ENCODE results near the gene KSR1.

The KSR1 gene

GRCh38 chr17:27569884-27570577 is 113.8 kb downstream of the KSR1 start:
- no peak for DNase-seq (ENCODE audit: low read depth)

GRCh38 chr17:27570578-27570914 is 114.3 kb downstream of the KSR1 start:
- no peak for DNase-seq (ENCODE audit: low read depth)

GRCh38 chr17:27571563-27572352 is 115.5 kb downstream of the KSR1 start:
- DNase-seq (ENCODE audit: low read depth) = no peak

- no peak for DNase-seq (ENCODE audit: low read depth)
These were observed 116.4 kb downstream of the KSR1 start for GRCh38 chr17:27572665-27573064.

- DNase-seq (ENCODE audit: low read depth) = no peak
These were observed 117.3 kb downstream of the KSR1 start for GRCh38 chr17:27573548-27573947.

GRCh38 chr17:27573971-27574525 is 117.8 kb downstream of the KSR1 start:
- DNase-seq (ENCODE audit: low read depth) = peak; percentile 60

GRCh38 chr17:27575096-27575911 is 119.1 kb downstream of the KSR1 start:
- no peak for DNase-seq (ENCODE audit: low read depth)

GRCh38 chr17:27575912-27576252 is 119.6 kb downstream of the KSR1 start:
- no peak for DNase-seq (ENCODE audit: low read depth)

- DNase-seq (ENCODE audit: low read depth) = no peak
These were observed 120.3 kb downstream of the KSR1 start for GRCh38 chr17:27576477-27577083.

- DNase-seq (ENCODE audit: low read depth) = peak; percentile 29
These were observed 121.0 kb downstream of the KSR1 start for GRCh38 chr17:27577121-27577761.

GRCh38 chr17:27577884-27578717 is 121.9 kb downstream of the KSR1 start:
- DNase-seq (ENCODE audit: low read depth) = no peak

GRCh38 chr17:27578718-27579085 is 122.5 kb downstream of the KSR1 start:
- DNase-seq (ENCODE audit: low read depth) = no peak

- DNase-seq (ENCODE audit: low read depth) = no peak
These were observed 123.1 kb downstream of the KSR1 start for GRCh38 chr17:27579304-27579703.

GRCh38 chr17:27579897-27580321 is 123.7 kb downstream of the KSR1 start:
- no peak for DNase-seq (ENCODE audit: low read depth)

GRCh38 chr17:27581016-27581415 is 124.8 kb downstream of the KSR1 start:
- no peak for DNase-seq (ENCODE audit: low read depth)

- DNase-seq (ENCODE audit: low read depth) = no peak
These were observed 126.4 kb downstream of the KSR1 start for GRCh38 chr17:27582696-27583095.

- no peak for DNase-seq (ENCODE audit: low read depth)
These were observed 129.0 kb downstream of the KSR1 start for GRCh38 chr17:27585153-27585681.

GRCh38 chr17:27585792-27586191 is 129.5 kb downstream of the KSR1 start:
- DNase-seq (ENCODE audit: low read depth) = no peak

GRCh38 chr17:27586203-27586721 is 130.0 kb downstream of the KSR1 start:
- peak; percentile 26 for DNase-seq (ENCODE audit: low read depth)

- DNase-seq (ENCODE audit: low read depth) = no peak
These were observed 132.1 kb downstream of the KSR1 start for GRCh38 chr17:27588354-27588753.
